Parathyroid adenoma (tissue), 2 donors: ENCODE measurements around the gene PDE7B.
A peak's percentile ranks its signal among the peaks of the same experiment; 100 is the strongest.

Experiments
- H2AFZ ChIP-seq: fragments of 300-600 bp; sonication (generic); one replicate; pipeline ENCODE4 v1.7.0; 2017; ENCODE audit warnings: antibody characterized with exemption, mild to moderate bottlenecking
- H3K27ac ChIP-seq: fragments of 300-600 bp; sonication (generic); one replicate; pipeline ENCODE4 v1.7.0; 2017
- H3K27me3 ChIP-seq: fragments of 300-600 bp; sonication (generic); one replicate; pipeline ENCODE4 v1.7.0; 2017; ENCODE audit warnings: low read length; ENCODE audit not compliant: control insufficient read depth, insufficient read depth
- H3K36me3 ChIP-seq: fragments of 300-600 bp; sonication (generic); one replicate; pipeline ENCODE4 v1.7.0; 2017; ENCODE audit warnings: low read length; ENCODE audit not compliant: control insufficient read depth, insufficient read depth
- H3K4me1 ChIP-seq: fragments of 300-600 bp; sonication (generic); one replicate; pipeline ENCODE4 v1.7.0; 2017; ENCODE audit warnings: control low read depth
- H3K4me2 ChIP-seq: fragments of 300-600 bp; sonication (generic); one replicate; pipeline ENCODE4 v1.7.0; 2017; ENCODE audit warnings: low read length
- H3K4me3 ChIP-seq: fragments of 300-600 bp; sonication (generic); one replicate; pipeline ENCODE4 v1.7.0; 2017; ENCODE audit warnings: low read depth, low read length
- H3K79me2 ChIP-seq: fragments of 300-600 bp; sonication (generic); one replicate; pipeline ENCODE4 v1.7.0; 2017; ENCODE audit warnings: control low read depth
- H3K9ac ChIP-seq: fragments of 300-600 bp; sonication (generic); one replicate; pipeline ENCODE4 v1.7.0; 2017; ENCODE audit warnings: mild to moderate bottlenecking
- H3K9me3 ChIP-seq: fragments of 300-600 bp; sonication (generic); one replicate; pipeline ENCODE4 v1.7.0; 2017; ENCODE audit warnings: low read length; ENCODE audit not compliant: control insufficient read depth
- CTCF ChIP-seq: fragments of 300-600 bp; sonication (generic); IDR thresholded peaks from one replicate; pipeline ENCODE4 v1.7.0; 2017; ENCODE audit warnings: antibody characterized with exemption, mild to moderate bottlenecking
- donor health status: primary hyperparathyroidism.

Gene PDE7B

GRCh38 chr6:136033416-136033815 is 181.9 kb downstream of the PDE7B start:
- Histone ChIP-seq H2AFZ (no peak overlapping the region), H3K4me2 (no peak overlapping the region), H3K9me3 (no peaks in the 10 kb centered on the region), H3K9ac (no peak overlapping the region), H3K79me2 (no peaks in the 10 kb centered on the region), H3K27me3 (no peaks in the 10 kb centered on the region), H3K27ac (no peak overlapping the region), H3K36me3 (no peaks in the 10 kb centered on the region), H3K4me3 (no peak overlapping the region), H3K4me1 (no peaks in the 10 kb centered on the region)
- no peak for TF ChIP-seq CTCF

GRCh38 chr6:136034422-136034821 is 182.9 kb downstream of the PDE7B start:
- no peak overlapping the region for H3K27ac ChIP-seq
- H3K27me3 ChIP-seq: no peaks in the 10 kb centered on the region
- TF ChIP-seq CTCF: no peak
- no peaks in the 10 kb centered on the region for H3K36me3 ChIP-seq
- no peak overlapping the region for H3K4me2 ChIP-seq
- no peaks in the 10 kb centered on the region for H3K79me2 ChIP-seq
- no peak overlapping the region for H3K9ac ChIP-seq
- H2AFZ ChIP-seq: no peak overlapping the region
- H3K4me1 ChIP-seq: no peaks in the 10 kb centered on the region
- no peaks in the 10 kb centered on the region for H3K9me3 ChIP-seq
- H3K4me3 ChIP-seq: no peak overlapping the region

GRCh38 chr6:136035378-136036070 is 184.0 kb downstream of the PDE7B start:
- H3K9ac ChIP-seq: no peak overlapping the region
- no peak overlapping the region for H3K4me2 ChIP-seq
- H3K4me3 ChIP-seq: no peak overlapping the region
- H2AFZ ChIP-seq: no peak overlapping the region
- no peak for TF ChIP-seq CTCF
- no peaks in the 10 kb centered on the region for H3K79me2 ChIP-seq
- H3K4me1 ChIP-seq: no peaks in the 10 kb centered on the region
- no peaks in the 10 kb centered on the region for H3K36me3 ChIP-seq
- no peaks in the 10 kb centered on the region for H3K9me3 ChIP-seq
- H3K27ac ChIP-seq: peak overlapping the region; percentile 58
- no peaks in the 10 kb centered on the region for H3K27me3 ChIP-seq

- Histone ChIP-seq H3K4me3 (no peak overlapping the region), H3K27ac (peak overlapping the region; percentile 58), H3K9ac (no peak overlapping the region), H2AFZ (no peak overlapping the region), H3K4me2 (no peak overlapping the region), H3K36me3 (no peaks in the 10 kb centered on the region), H3K9me3 (no peaks in the 10 kb centered on the region), H3K79me2 (no peaks in the 10 kb centered on the region), H3K4me1 (no peaks in the 10 kb centered on the region), H3K27me3 (no peaks in the 10 kb centered on the region)
- TF ChIP-seq CTCF: no peak
Observed at GRCh38 chr6:136036071-136036380, 184.5 kb downstream of the PDE7B start.

- no peak for TF ChIP-seq CTCF
- H3K4me2 ChIP-seq: no peak overlapping the region
- no peaks in the 10 kb centered on the region for H3K36me3 ChIP-seq
- H3K27ac ChIP-seq: peak overlapping the region; percentile 58
- no peaks in the 10 kb centered on the region for H3K9me3 ChIP-seq
- no peak overlapping the region for H3K9ac ChIP-seq
- H3K79me2 ChIP-seq: no peaks in the 10 kb centered on the region
- no peaks in the 10 kb centered on the region for H3K27me3 ChIP-seq
- H3K4me3 ChIP-seq: no peak overlapping the region
- no peak overlapping the region for H2AFZ ChIP-seq
- H3K4me1 ChIP-seq: no peaks in the 10 kb centered on the region
Observed at GRCh38 chr6:136036601-136037000, 185.1 kb downstream of the PDE7B start.
